ENCODE data around the gene SMAD1. TPM values are rescaled to one million over a fixed set of nuclear protein-coding genes. Genes with fewer than 3 reads are reported as not detected.

SMAD1 gene
- total and polyA plus RNA-seq, 2 of the 4 experiments (the other 2 are of a cell fraction), result 11.6 to 17.6 TPM

DNA sequence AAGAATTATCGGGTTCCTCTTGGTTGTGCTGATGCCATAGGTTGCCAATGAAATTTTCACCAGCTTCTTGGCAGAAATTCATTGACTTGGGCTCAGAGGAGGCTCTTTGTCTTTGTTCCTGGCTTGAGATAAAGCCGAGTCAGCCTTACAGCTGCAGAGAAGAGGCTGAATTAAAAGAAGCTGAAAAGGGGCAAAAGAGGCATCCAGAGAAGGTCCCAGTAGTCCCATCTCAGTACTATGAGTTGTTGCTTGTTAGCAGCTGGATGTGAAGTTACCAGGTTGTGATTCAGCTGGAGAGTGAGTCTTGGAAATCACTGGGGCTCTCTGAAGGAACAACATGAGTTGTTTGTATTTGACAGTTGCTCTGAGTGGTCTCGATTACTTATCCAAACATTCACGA, 59.7 kb downstream of the SMAD1 start:
- H3K27ac ChIP-seq (ENCODE audit: insufficient read depth, low read length), result peak overlapping the region; percentile 80; the same call in 1 of the 2 replicates
- H3K4me2 ChIP-seq (ENCODE audit: low read depth, low read length), result no peak overlapping the region
- H3K36me3 ChIP-seq (ENCODE audit: control insufficient read depth, insufficient read depth, low read length), result peaks cover 7% of the 10 kb centered on the region
- peaks cover 4% of the 10 kb centered on the region; the same call in 1 of the 2 replicates for H3K9me1 ChIP-seq (ENCODE audit: insufficient read depth, low read length)
- no peak overlapping the region for H3K56ac ChIP-seq (ENCODE audit: extremely low read depth, insufficient read depth, low read length)
- H3K23ac ChIP-seq (ENCODE audit: low read depth, low read length), result 0 out of 2 replicates have a peak overlapping the region, but pooled peaks have one; percentile 7
- no peak overlapping the region for H2BK5ac ChIP-seq (ENCODE audit: low read depth, low read length, poor library complexity, severe bottlenecking)
- H4K91ac ChIP-seq (ENCODE audit: insufficient read depth, low read depth, low read length), result no peak overlapping the region
- BruUV-seq (replicated peaks), result no TSS peak
- H3K18ac ChIP-seq (ENCODE audit: low read depth, low read length), result peak overlapping the region; percentile 76
- H3K79me1 ChIP-seq (ENCODE audit: low read depth in 1 of 2, low read length in 2 of 2), result peaks cover 3 to 4% of the 10 kb centered on the region in 2 experiments; a peak in 2 of 4 replicates
- H3K4me1 ChIP-seq (ENCODE audit: control insufficient read depth, insufficient read depth, low read length), result peaks cover 15% of the 10 kb centered on the region
- H4K5ac ChIP-seq (ENCODE audit: low read depth, low read length), result peak overlapping the region; percentile 67
- no peak overlapping the region for H2AK9ac ChIP-seq (replicated peaks; ENCODE audit: low read depth, low read length, poor library complexity)
- H2BK20ac ChIP-seq (ENCODE audit: low read depth, low read length), result 0 out of 2 replicates have a peak overlapping the region, but pooled peaks have one; percentile 36
- H2AK5ac ChIP-seq (ENCODE audit: low read depth, low read length), result no peak overlapping the region
- POLR2A ChIA-PET (ENCODE audit: unreplicated experiment), result no interaction called here
- no peak overlapping the region for H3K4ac ChIP-seq (ENCODE audit: low read depth, low read length)
- H2BK15ac ChIP-seq (ENCODE audit: low read depth, low read length), result 0 out of 3 replicates have a peak overlapping the region, but pooled peaks have one; percentile 11
- dilution Hi-C loops (cut with HindIII; ENCODE audit: low sequenced_read_pairs, unreplicated experiment), result no loop called here
- H3K4me3 ChIP-seq (ENCODE audit: insufficient read depth, low read depth, low read length), result no peak overlapping the region
- intact Hi-C loops (cut with micrococcal nuclease), result no loop called here
- 0 out of 2 replicates have a peak overlapping the region, but pooled peaks have one; percentile 30 for H2BK120ac ChIP-seq (ENCODE audit: low read depth, low read length)
- H3K27me3 ChIP-seq (ENCODE audit: control insufficient read depth, insufficient read depth, low read length), result no peaks in the 10 kb centered on the region
- H3K14ac ChIP-seq (replicated peaks; ENCODE audit: low read depth, low read length), result no peak overlapping the region
- ATAC-seq (ENCODE audit: low read depth), result peak; percentile 30; the same call in 1 of the 2 replicates
- no peak overlapping the region for H2AFZ ChIP-seq (replicated peaks; ENCODE audit: low read length, poor library complexity)
- WGBS, 2 experiments (ENCODE audit: extremely low coverage in 2 of 2, insufficient read length in 1 of 2), result no CpG with 5 or more reads among the region's 4 CpGs
- no peaks in the 10 kb centered on the region for H4K20me1 ChIP-seq (ENCODE audit: insufficient read depth, low read length)
- H3K9me3 ChIP-seq (ENCODE audit: control insufficient read depth, insufficient read depth, low read length), result no peaks in the 10 kb centered on the region
- in situ Hi-C loops (cut with MboI; ENCODE audit: low sequenced_read_pairs), result no loop called here
- DNase-seq, result no peak
- H3K9ac ChIP-seq (ENCODE audit: low read depth, low read length), result no peak overlapping the region
- H4K8ac ChIP-seq (ENCODE audit: low read depth in 2 of 2, low read length in 2 of 2), result no peak overlapping the region; a peak in 1 of 4 replicates
- TF ChIP-seq, protein P1, sequence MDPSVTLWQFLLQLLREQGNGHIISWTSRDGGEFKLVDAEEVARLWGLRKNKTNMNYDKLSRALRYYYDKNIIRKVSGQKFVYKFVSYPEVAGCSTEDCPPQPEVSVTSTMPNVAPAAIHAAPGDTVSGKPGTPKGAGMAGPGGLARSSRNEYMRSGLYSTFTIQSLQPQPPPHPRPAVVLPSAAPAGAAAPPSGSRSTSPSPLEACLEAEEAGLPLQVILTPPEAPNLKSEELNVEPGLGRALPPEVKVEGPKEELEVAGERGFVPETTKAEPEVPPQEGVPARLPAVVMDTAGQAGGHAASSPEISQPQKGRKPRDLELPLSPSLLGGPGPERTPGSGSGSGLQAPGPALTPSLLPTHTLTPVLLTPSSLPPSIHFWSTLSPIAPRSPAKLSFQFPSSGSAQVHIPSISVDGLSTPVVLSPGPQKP (IDR thresholded peaks at IDR 0.05; ENCODE audit: borderline replicate concordance, low read depth, low read length), result no peak
- no peak for TF ChIP-seq MAZ (IDR thresholded peaks at IDR 0.05; ENCODE audit: borderline replicate concordance, low read depth, low read length)
- no peak for TF ChIP-seq FOS (IDR thresholded peaks at IDR 0.05; ENCODE audit: low read depth, low read length)
- CTCF ChIA-PET, result no interaction called here
